Parathyroid adenoma (tissue), 2 donors: ENCODE data around the gene AKAP8L.

Experiments used
- H2AFZ ChIP-seq: fragments of 300-600 bp; sonication (generic); one replicate; pipeline ENCODE4 v1.7.0; 2017; ENCODE audit warnings: antibody characterized with exemption, mild to moderate bottlenecking
- H3K27ac ChIP-seq: fragments of 300-600 bp; sonication (generic); one replicate; pipeline ENCODE4 v1.7.0; 2017
- H3K27me3 ChIP-seq: fragments of 300-600 bp; sonication (generic); one replicate; pipeline ENCODE4 v1.7.0; 2017; ENCODE audit warnings: low read length; ENCODE audit not compliant: control insufficient read depth, insufficient read depth
- H3K36me3 ChIP-seq: fragments of 300-600 bp; sonication (generic); one replicate; pipeline ENCODE4 v1.7.0; 2017; ENCODE audit warnings: low read length; ENCODE audit not compliant: control insufficient read depth, insufficient read depth
- H3K4me1 ChIP-seq: fragments of 300-600 bp; sonication (generic); one replicate; pipeline ENCODE4 v1.7.0; 2017; ENCODE audit warnings: control low read depth
- H3K4me2 ChIP-seq: fragments of 300-600 bp; sonication (generic); one replicate; pipeline ENCODE4 v1.7.0; 2017; ENCODE audit warnings: low read length
- H3K4me3 ChIP-seq: fragments of 300-600 bp; sonication (generic); one replicate; pipeline ENCODE4 v1.7.0; 2017; ENCODE audit warnings: low read depth, low read length
- H3K79me2 ChIP-seq: fragments of 300-600 bp; sonication (generic); one replicate; pipeline ENCODE4 v1.7.0; 2017; ENCODE audit warnings: control low read depth
- H3K9ac ChIP-seq: fragments of 300-600 bp; sonication (generic); one replicate; pipeline ENCODE4 v1.7.0; 2017; ENCODE audit warnings: mild to moderate bottlenecking
- H3K9me3 ChIP-seq: fragments of 300-600 bp; sonication (generic); one replicate; pipeline ENCODE4 v1.7.0; 2017; ENCODE audit warnings: low read length; ENCODE audit not compliant: control insufficient read depth
- TF ChIP-seq, protein P1 (sequence below): fragments of 300-600 bp; sonication (generic); IDR thresholded peaks from one replicate; pipeline ENCODE4 v1.7.0; 2017; ENCODE audit warnings: antibody characterized with exemption, mild to moderate bottlenecking
- donor health status: primary hyperparathyroidism.

AKAP8L gene

DNA sequence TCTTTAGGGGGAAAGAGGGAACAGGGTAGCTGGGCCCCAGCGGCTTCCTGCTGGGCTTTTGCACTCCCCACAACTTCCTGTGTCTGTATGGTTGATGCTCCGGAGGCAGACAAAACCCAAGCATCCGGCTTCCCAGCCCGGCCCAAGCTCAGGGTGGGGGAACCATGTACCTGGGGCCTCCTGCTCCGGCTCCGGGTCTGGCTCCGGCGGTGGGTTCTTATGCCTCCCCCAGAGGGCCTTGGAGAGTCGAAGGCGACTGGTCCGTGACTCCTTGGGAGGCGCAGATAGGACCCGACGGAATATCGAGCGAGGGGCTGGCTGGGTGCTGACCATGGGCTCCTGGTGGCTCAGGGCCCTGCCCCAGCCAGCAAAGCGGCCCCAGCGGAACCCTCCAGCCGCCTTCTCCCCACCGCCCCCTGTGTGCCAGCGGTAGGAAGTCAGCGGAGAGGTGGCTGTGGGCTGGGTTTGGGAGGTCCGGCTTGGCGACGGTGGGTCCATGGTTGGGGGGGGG is 45.1 kb upstream of the AKAP8L start:
- Histone ChIP-seq H3K27me3 (no peaks in the 10 kb centered on the region), H3K9ac (no peak overlapping the region), H3K79me2 (no peaks in the 10 kb centered on the region), H3K36me3 (no peaks in the 10 kb centered on the region), H3K4me1 (no peaks in the 10 kb centered on the region), H3K27ac (peak overlapping the region; percentile 24), H3K4me2 (no peak overlapping the region), H2AFZ (no peak overlapping the region), H3K4me3 (no peak overlapping the region), H3K9me3 (no peaks in the 10 kb centered on the region)
- TF ChIP-seq, protein P1, sequence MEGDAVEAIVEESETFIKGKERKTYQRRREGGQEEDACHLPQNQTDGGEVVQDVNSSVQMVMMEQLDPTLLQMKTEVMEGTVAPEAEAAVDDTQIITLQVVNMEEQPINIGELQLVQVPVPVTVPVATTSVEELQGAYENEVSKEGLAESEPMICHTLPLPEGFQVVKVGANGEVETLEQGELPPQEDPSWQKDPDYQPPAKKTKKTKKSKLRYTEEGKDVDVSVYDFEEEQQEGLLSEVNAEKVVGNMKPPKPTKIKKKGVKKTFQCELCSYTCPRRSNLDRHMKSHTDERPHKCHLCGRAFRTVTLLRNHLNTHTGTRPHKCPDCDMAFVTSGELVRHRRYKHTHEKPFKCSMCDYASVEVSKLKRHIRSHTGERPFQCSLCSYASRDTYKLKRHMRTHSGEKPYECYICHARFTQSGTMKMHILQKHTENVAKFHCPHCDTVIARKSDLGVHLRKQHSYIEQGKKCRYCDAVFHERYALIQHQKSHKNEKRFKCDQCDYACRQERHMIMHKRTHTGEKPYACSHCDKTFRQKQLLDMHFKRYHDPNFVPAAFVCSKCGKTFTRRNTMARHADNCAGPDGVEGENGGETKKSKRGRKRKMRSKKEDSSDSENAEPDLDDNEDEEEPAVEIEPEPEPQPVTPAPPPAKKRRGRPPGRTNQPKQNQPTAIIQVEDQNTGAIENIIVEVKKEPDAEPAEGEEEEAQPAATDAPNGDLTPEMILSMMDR: no peak

DNA sequence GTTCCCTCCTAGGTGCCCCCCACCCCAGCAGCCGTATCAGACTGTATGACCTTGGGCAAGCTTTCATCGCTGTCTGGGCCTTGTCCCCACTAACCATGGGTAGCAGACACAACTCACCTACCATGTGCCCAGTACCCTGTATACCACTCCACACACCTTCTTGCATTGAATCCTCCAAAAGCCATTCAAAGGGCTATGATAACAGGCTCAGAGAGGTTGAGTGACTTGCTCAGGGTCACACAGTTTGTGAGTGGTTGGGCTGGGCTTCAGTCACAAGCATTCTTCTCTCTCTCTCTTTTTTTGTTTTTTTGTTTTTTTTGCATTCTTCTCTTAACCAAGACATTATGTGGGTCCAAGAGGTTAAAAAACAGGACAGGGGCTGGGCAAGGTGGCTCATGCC is 42.9 kb upstream of the AKAP8L start:
- H3K27me3 ChIP-seq: no peaks in the 10 kb centered on the region
- no peak overlapping the region for H2AFZ ChIP-seq
- no peak overlapping the region for H3K4me2 ChIP-seq
- no peaks in the 10 kb centered on the region for H3K79me2 ChIP-seq
- no peaks in the 10 kb centered on the region for H3K9me3 ChIP-seq
- H3K27ac ChIP-seq: no peak overlapping the region
- H3K4me3 ChIP-seq: no peak overlapping the region
- TF ChIP-seq, protein P1: no peak
- no peaks in the 10 kb centered on the region for H3K4me1 ChIP-seq
- H3K36me3 ChIP-seq: no peaks in the 10 kb centered on the region
- no peak overlapping the region for H3K9ac ChIP-seq

DNA sequence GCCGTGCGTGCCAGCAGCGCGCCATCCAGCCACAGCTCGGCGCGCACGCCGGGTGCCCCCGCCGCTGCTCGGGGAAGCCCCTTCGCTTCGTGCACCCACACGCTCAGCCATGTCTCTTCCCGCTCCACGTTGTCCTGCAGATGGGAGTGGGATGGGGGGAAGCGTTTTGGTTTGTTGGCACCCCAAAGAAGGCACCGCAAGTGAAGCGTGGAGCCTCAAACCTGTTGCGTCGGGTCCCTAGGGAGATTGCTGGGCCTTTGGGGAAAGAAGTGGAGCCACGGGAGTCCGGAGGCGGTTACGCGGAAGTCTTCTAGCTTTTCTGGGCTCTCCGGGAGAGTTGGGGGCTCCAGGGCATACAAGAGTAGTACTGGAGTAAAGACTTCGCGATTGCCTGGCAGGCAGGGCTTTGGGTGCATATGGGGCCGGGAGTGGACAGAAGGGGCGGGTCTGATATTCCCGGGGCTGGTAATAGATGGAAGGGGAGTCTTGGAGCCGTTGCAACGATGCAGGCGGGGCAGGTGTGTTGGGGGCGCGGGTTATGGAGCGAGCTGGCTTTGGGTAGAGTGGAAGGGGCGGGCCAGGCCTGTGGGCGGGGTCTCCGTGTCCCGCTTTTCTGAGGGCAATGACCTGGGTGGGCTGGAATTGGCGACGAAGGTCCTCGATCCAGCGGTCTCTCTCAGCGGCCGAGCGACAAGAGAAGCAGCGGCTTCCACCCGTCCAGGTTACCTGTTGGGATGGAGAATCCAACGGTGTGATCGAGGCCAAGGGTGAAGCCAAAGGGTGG is 39.1 kb upstream of the AKAP8L start:
- no peaks in the 10 kb centered on the region for H3K27me3 ChIP-seq
- no peak overlapping the region for H3K4me3 ChIP-seq

DNA sequence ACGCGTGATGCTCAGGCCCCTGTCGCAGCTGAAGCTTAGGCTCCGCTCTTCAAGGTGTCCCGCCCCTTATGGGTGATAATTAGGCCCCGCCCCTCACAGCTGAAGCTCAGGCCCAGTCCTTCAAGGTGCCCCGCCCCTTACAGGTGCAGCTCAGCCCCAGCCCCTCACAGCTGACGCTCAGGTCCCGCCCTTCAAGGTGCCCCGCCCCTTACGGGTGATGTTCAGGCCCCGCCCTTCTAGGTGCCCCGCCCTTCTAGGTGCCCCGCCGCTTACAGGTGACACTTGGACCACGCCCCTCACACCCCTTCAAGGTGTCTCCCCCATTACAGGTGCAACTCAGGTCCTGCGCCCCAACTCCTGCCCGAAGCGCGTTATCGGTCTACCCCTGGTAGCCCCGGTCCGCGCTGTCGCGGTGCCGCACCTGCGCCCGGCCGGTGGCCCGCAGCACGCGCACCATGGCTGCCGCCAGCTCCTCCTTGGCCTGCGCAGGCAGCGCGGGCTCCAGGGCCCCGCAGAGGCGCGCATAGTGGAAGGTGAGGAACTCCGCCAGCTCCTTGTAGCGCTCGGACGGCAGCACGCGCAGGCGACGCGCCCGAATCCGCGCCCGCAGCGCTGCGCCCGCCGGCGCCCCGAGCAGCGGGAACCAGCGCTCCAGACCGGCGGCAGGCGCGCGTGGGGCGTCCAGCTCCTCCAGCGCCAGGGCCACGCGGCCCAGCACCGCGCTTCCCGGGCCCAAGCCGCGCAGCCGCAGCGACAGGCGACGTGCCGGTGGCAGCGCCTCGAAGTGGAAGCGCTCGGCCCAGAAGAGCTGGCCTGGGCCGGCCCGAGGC is 38.3 kb upstream of the AKAP8L start:
- TF ChIP-seq, protein P1: no peak
- Histone ChIP-seq H3K9me3 (no peaks in the 10 kb centered on the region), H3K9ac (no peak overlapping the region), H3K36me3 (no peaks in the 10 kb centered on the region), H2AFZ (peak overlapping the region; percentile 56), H3K27ac (no peak overlapping the region), H3K27me3 (no peaks in the 10 kb centered on the region), H3K79me2 (no peaks in the 10 kb centered on the region), H3K4me3 (no peak overlapping the region), H3K4me2 (peak overlapping the region; percentile 43), H3K4me1 (peaks cover 4% of the 10 kb centered on the region)

More for the DNA sequence above, 39.1 kb upstream of the AKAP8L start:
- H3K4me1 ChIP-seq: peaks cover under 1% of the 10 kb centered on the region
- H3K9ac ChIP-seq: no peak overlapping the region
- no peaks in the 10 kb centered on the region for H3K36me3 ChIP-seq
- H3K4me2 ChIP-seq: peak overlapping the region; percentile 11
- no peak overlapping the region for H3K27ac ChIP-seq
- H3K79me2 ChIP-seq: no peaks in the 10 kb centered on the region
- TF ChIP-seq, protein P1: no peak
- H2AFZ ChIP-seq: no peak overlapping the region
- H3K9me3 ChIP-seq: no peaks in the 10 kb centered on the region
